ENCODE data around the gene ABCD1.

GRCh38 chrX:153724252-153725038 is at the start of gene ABCD1, which contains the start of gene BCAP31:
- TF ChIP-seq POLR2A (IDR thresholded peaks at IDR 0.05) (peak; percentile 80 to 88), CTCF (IDR thresholded peaks at IDR 0.05 in 4 of 5, conservative IDR thresholded peaks at IDR 0.05 in 1 of 5) (no peak)
